Neural cell (in vitro differentiated cells): ENCODE results near the gene FERD3L.

Experiments used
- CTCF ChIP-seq: fragments of 450-650 bp; IDR thresholded peaks from 2 replicates; pipeline ENCODE4 v1.5.1; 2014; ENCODE audit warnings: antibody characterized with exemption, mild to moderate bottlenecking, moderate library complexity; ENCODE audit not compliant: poor library complexity, severe bottlenecking
- EP300 ChIP-seq: fragments of 450-650 bp; conservative IDR thresholded peaks from 2 replicates; pipeline ENCODE4 v1.6.1; 2014; ENCODE audit warnings: antibody characterized with exemption, mild to moderate bottlenecking, moderate library complexity; ENCODE audit not compliant: poor library complexity, severe bottlenecking
- EZH2 ChIP-seq: fragments of 200-600, 300-800 bp; shearing (Covaris generic), sonication (generic); IDR thresholded peaks from 2 replicates; pipeline ENCODE4 v1.6.1; 2014; ENCODE audit warnings: antibody characterized with exemption, low read length, borderline replicate concordance, mild to moderate bottlenecking; ENCODE audit not compliant: insufficient read depth, poor library complexity, severe bottlenecking
- RAD21 ChIP-seq: fragments of 450-650 bp; conservative IDR thresholded peaks from 2 replicates; pipeline ENCODE4 v1.6.1; 2014; ENCODE audit warnings: antibody characterized with exemption, mild to moderate bottlenecking, moderate library complexity
- REST ChIP-seq: IDR thresholded peaks from 2 replicates; pipeline ENCODE4 v1.6.1; 2012; ENCODE audit warnings: borderline replicate concordance
- SMC3 ChIP-seq: fragments of 450-650 bp; conservative IDR thresholded peaks from 2 replicates; pipeline ENCODE4 v1.6.1; 2014; ENCODE audit warnings: antibody characterized with exemption, mild to moderate bottlenecking, moderate library complexity; ENCODE audit not compliant: poor library complexity
- TAF1 ChIP-seq: IDR thresholded peaks from 2 replicates; pipeline ENCODE4 v1.6.1; 2012; ENCODE audit warnings: low read depth

GRCh38 chr7:19133886-19134285 lies 11.3 kb downstream of the FERD3L start:
- TF ChIP-seq EP300 (no peak), CTCF (no peak), EZH2 (no peak), REST (no peak), TAF1 (no peak), RAD21 (no peak), SMC3 (no peak)
